NCI-H2196 (cell line): Measurements from ENCODE around the gene RGS3.
"Not testable (repeated sequence)": the region's sequence is repeated elsewhere in the genome, so short reads cannot be mapped to it uniquely, and the experiment has no call there.

Experiments
- DNase-seq: peaks from one replicate; lab custom pipeline; 2025; ENCODE audit not compliant: unreplicated experiment; lab: John Stamatoyannopoulos, UW

The RGS3 gene

GRCh38 chr9:113486327-113486726 lies 22.8 kb downstream of the RGS3 start:
- DNase-seq = no peak

- peak; percentile 20 for DNase-seq
Measured at GRCh38 chr9:113488071-113488470, 24.5 kb downstream of the RGS3 start.

DNA sequence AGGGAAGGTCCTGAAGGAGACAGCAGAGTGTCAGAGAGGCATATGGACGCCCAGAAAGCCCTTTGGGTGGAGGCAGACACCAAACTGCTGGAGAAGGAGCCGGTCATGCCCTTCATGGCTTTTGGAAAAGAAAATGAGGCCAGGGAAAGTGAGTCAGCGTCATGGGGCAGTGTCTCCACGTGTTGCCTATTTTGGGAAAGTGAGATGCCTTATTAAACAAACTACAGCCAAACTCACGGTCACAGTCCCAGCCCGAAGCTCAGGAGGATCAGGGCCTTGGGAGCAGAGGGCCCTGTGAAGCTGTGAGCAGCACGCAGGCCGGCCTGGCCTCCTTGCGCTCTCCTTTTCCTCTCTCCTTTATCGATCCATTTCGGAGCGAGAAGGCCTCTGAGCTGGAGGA lies 25.0 kb downstream of the RGS3 start:
- DNase-seq = no peak

DNA sequence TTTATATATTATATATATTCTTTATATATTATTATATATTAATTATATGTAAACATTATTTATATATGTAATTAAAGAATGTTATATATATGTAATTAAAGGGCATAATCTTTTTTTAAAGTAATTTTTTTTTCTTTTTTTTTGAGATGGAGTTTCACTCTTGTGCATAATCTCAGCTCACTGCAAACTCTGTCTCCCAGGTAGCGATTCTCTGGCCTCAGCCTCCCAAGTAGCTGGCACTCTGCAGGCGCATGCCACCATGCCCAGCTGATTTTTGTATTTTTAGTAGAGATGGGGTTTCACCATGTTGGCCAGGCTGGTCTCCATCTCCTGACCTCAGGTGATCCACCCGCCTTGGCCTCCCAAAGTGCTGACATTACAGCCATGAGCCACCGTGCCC lies 27.6 kb downstream of the RGS3 start:
- not testable (repeated sequence) for DNase-seq

DNA sequence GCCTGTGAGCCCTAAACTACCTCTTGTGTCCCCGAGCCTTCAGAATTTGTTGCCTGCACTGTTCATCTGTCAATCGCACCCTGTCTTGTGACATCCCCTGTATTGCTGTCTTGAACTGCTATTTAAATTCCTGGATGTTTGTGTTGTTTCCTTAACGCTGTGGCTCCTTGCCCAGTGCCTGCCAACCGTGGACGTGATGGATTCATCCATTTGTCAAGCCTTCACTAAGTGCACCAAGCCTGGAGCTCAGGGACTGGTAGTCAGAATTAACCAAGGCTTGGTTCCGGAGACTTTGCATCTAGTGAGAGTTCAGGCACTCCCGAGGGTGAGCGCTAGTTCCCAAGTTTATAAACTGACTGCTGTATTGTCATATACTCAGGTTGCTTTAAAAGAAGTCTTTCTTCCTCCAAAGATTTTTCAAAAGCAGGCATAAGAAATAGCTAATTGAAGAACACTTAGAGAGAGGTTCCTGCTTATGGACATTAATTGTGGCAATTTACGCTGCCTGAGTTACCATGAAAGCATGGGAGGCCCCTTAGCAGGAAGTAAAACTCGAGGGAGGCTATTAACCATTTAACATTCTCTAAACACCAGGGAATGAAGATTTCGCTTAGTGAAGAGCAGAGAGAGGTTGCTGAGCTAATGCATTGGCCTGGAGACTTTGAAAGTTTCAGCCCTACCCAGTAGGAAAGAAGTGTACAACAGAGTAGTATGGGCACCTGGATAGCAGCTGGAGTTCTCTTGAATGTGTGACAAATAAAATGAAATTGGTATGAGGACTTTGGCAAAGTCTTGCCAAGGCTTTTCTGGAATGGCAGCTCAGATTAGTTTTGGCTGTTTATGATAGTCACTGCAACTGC lies 29.0 kb downstream of the RGS3 start:
- no peak for DNase-seq

DNA sequence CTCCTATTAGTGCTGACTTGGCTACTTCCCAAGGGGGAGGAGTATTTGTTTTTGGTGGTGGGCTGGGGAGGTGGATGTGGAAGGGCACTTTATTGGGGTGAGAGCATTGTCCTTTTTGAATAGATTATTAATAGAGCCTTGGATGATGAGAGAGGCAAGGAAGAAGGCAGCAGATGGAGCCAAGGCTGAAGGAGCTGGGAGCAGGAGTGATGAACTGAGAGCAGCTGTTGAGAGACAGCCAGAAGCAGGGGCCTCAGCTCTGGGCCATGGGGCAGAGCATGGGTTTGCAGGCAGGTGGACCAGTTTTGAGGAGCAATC lies 29.6 kb downstream of the RGS3 start:
- DNase-seq = no peak

- DNase-seq = no peak
Measured at GRCh38 chr9:113495526-113495925, 32.0 kb downstream of the RGS3 start.

DNA sequence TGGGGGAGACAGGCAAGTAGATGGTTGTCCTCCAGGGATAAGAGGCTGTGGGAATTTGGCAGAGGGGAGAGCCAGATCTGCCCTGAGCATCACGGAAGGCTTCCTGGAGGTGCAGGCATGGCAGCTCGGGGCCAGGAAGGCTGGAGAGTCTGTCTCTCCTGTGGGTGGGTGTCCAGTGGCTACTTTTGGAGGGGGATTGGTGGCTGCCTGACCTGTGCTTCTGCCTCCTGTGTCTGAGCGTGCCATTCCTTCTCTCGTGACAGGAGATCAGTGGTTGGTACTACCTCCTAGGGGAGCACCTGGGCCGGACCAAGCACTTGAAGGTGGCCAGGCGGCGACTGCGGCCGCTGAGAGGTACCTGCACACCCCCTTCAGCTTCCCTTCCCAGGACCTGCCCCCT lies 33.5 kb downstream of the RGS3 start:
- DNase-seq = no peak

- no peak for DNase-seq
Measured at GRCh38 chr9:113499153-113499875, 35.8 kb downstream of the RGS3 start.

GRCh38 chr9:113499876-113500497 lies 36.5 kb downstream of the RGS3 start:
- DNase-seq = no peak

GRCh38 chr9:113501129-113501686 lies 37.7 kb downstream of the RGS3 start:
- DNase-seq = no peak

GRCh38 chr9:113501852-113502251 lies 38.3 kb downstream of the RGS3 start:
- DNase-seq = no peak

DNA sequence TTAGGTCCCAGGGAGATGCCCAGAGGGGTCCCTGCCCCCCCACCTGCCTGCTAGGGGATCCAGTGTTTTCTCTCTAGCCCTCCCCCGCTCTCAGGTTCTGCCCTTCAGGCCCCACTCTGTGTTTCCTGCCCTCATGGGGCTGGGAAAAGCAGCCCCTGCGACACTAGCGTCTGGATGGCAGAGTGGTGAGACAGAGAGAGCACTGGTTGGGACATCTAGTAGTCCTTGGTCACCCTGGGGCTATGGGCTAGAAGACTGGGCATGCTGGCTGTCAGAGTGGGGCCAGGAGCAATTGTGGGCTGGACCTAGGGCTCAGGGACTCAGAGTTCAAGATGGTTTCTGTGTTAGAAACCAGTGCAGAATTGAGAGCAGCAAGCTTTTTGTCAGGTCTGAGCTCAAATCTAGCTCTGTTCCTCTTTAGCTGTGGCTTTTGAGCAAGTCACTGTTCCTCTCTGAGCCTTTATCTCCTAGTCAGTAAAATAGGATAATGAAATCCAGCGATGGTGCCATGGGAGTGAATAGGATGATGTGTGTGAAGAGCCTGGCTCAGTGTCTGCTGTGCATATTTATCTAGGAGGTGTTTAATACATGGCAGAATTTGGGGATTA lies 39.0 kb downstream of the RGS3 start:
- DNase-seq = no peak

DNA sequence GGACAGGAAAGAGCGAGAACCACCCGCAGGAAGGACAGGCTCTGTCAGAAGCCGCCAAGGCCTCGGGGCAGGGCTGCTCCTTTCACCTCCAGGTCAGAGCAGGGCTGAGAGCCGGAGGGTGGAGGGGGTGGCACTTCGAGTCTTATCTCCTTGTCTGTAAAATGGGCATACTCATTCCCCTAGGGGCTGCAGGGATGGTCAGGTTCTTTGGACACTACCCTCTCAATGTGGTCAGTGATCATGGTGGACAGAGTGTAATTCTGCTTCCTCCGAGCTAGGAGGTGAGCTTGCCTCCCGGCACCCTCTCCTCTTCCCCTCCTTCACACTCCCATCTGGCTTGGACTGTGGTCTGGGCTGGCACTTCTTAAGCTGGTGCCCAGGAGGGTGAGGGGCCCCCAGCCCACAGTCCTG lies 39.6 kb downstream of the RGS3 start:
- no peak for DNase-seq

DNA sequence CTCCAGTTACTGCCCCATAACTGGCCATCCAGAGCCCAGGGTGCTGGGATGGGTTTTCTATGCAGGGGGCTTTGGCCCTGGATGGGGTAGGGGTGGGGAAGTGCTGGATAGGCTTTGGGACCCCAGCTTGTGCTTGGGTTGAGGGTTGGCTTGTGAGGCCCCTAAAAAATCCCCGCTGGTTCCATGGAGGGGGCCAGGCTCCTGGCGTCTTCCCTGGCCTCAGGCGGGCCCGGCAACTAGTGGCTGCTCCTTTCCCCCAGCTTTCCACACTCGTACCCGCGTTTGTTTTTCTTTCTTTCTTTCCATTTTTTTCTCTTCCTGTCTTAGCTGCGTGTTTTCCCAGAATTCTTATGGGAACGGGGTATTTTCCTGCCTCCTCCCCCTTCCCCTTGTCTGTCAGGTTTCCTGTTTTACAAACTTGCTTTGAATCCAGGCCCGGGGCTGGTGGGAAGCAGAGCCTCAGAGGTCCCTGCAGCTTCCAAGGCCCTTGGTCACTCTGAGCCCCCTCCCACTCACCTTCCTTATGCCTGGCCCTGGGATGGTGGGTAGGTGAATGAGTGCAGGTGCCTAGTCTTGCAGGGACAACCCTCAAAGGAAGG lies 40.2 kb downstream of the RGS3 start:
- DNase-seq = no peak

- no peak for DNase-seq
Measured at GRCh38 chr9:113504725-113505590, 41.4 kb downstream of the RGS3 start.

DNA sequence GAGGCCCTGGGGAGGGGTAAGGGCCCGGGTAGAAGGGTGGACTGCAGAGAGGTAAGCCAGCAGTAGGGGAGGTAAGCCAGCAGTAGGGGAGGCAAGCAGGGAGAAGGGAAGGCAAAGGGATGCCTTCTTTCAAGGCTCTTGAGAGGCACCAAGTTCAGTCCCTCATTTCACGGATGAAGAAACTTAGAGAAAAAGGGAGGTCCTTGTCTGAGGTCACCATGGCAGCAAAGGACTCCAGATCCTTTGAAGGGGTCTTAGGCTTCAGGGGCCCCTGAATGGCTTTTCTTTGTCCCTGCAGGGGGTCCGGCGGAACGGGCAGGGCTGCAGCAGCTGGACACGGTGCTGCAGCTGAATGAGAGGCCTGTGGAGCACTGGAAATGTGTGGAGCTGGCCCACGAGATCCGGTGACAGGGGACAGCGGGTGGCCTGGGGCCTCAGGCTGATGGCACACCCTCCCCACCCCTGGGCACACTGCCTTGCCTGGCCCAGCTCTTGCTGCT lies 42.6 kb downstream of the RGS3 start:
- DNase-seq = no peak

DNA sequence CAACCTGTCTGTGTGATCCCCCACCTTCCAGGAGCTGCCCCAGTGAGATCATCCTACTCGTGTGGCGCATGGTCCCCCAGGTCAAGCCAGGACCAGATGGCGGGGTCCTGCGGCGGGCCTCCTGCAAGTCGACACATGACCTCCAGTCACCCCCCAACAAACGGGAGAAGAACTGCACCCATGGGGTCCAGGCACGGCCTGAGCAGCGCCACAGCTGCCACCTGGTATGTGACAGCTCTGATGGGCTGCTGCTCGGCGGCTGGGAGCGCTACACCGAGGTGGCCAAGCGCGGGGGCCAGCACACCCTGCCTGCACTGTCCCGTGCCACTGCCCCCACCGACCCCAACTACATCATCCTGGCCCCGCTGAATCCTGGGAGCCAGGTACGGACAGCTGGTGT lies 43.7 kb downstream of the RGS3 start:
- no peak for DNase-seq

GRCh38 chr9:113508111-113508749 lies 44.7 kb downstream of the RGS3 start:
- peak; percentile 67 for DNase-seq
